Measurements from ENCODE around the gene FAM217B.
"Not testable (repeated sequence)": the region's sequence is repeated elsewhere in the genome, so short reads cannot be mapped to it uniquely, and the experiment has no call there.

Gene FAM217B

DNA sequence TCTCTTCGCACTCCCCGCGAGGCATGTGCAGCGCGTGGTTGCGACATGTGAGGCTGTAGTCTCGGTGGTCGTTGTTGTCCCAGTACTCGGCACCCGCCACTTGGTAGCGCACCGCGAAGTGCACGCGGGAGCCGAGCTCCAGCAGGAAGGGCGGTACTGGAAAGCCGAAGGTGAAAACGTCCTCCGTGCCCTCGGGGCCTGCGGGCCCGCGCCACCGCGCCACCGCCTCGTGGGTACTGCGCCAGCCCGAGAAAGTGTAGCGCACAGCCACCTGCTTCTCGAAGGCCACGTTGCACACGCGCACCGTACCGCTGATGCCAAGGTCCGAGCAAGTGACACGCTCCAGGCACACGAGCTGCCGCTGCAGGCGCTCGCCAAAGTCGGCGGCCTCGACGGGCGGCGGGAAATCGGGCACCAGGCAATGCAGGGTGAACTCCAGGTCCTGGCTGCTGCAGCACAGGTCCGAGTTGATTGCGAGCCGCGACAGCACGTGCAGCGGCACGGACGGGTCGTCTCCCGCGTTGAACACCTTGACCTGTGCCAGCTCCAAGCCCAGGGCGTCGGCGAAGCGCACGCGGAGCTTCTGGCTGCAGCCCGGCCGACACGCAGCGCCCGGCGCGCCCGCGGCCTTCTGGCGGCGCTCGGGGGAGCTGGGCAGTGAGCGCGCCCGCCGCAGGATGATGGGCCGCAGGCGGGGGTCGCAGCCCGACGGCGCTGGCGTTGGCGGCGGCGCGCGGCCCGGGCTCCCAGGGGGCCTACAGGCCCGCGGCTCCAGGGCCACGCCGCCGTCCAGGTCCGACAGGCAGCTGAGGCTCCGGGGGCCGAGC lies 924 bp upstream of the FAM217B start:
- no peak for DNase-seq

DNA sequence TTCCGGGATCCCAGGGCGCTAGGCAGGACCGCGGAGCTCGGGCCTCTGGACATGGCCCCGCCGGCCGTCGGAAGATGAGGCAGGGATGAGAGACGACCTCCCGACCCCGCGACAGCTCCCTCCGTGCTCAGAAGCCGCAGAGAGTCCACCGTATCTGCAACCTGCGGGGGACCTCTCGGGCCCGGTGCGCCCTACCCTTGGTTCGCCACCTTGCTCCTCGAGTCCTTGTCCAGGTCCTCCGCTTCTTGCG lies 385 bp upstream of the FAM217B start:
- no peak for DNase-seq

DNA sequence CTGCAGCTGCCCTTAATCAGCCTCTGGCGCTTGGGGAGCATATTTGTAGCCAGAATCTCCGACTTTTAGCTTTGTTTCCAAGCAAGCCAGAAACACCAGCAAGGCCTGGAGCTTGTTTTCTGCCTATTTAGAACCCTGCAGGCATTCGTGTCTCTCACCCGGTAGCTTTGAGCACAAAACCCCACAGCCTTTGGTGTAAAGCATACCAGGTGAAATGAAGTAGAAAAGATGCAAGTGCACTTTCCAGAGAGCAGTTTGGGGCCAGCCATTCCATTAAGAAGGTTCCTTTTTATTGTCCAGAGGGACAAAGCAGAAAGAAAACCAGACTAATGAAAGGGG lies 736 bp downstream of the FAM217B start:
- DNase-seq = no peak

GRCh38 chr20:59942245-59942644 lies 2.1 kb downstream of the FAM217B start:
- DNase-seq = no peak

DNA sequence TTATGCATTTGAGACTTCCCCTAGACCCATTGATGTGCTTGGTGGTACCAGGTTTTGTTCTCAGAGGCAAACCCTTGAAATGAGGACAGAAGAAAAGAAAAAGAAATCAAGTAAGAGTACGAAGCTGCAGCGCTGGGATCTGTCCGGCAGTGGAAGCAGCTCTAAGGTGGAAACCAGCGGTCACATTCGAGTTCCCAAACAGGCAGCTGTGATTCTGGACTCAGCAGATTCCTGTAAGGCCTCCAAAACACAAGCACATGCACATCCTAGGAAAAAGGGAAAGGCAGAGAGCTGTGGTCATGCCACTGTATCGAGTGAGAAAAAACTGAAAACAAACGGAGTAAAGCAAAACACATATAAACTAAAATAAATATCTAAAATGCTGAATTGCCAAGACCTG lies 4.5 kb downstream of the FAM217B start:
- no peak for DNase-seq

DNA sequence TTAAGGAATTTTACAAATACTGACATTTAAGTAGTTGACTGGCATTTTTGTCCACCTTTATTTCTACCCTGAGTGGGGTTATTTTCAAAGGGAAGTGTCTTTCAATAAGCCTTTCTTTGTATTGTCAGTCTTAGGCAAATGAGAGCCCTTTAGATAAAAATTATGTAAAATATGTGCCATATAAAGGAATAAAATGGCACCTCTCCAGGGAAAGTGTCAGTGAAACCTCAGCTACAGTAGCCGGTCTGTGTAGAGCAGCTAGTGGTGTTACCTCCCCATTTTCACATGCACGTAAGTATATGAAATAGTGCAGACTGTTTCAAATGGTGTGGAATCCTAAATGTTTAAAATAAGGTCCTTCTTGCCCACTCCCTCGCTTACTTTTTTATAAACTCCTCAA lies 5.0 kb downstream of the FAM217B start:
- no peak for DNase-seq

GRCh38 chr20:59945731-59946130 lies 5.5 kb downstream of the FAM217B start:
- DNase-seq = no peak

- no peak for DNase-seq
Observed at GRCh38 chr20:59947376-59947775, 7.2 kb downstream of the FAM217B start.

DNA sequence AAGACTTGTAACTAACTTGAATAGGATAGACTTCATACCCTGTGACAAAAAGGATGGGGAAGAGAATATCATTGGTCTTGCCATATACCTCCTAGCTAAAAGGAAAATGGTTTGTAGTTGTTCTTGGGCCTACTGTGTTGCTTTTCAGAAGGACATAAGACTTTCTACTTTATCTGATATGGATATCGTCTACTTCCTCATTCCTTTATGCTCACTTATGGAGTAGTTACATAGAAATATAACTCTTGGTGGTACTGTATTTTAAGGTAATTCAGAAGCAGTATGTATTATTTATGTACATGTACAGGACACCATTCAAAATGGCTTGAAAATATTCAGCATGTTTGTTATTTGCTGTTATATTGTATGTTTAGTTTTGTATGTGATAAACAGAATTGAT lies 8.0 kb downstream of the FAM217B start:
- DNase-seq = no peak

GRCh38 chr20:59948828-59949720 lies 8.9 kb downstream of the FAM217B start:
- DNase-seq = no peak

GRCh38 chr20:59949911-59950310 lies 9.7 kb downstream of the FAM217B start:
- DNase-seq = no peak

- DNase-seq = no peak
Observed at GRCh38 chr20:59954718-59955117, 14.5 kb downstream of the FAM217B start.

DNA sequence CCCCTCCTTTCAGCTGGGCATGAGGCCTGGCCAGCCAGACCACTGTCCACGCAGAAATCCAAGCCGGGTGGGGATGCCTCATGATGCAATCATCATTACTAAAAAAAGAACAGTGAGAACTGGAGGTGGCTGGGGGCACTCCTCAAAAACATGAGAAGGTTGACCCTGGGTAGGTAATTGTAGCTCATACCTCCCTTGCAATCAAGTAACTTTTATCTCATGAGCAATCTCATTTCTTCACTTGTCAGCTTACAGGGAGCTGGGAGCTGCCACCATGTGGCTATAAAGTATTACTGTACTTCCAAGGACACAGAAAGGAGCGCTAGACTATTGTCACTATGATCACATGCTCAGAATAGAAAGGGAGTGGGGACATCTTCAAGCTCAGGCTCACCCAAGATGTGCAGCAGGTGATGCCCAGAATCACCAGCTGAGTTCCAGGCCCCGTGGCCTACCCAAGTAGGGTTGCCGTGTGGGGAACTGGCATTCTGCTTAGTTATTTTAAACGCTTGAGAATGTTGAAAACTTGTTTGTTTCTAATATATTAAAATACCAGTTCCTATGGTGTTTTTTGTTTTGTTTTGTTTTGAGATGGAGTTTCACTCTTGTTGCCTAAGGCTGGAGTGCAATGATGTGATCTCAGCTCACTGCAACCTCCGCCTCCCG lies 15.1 kb downstream of the FAM217B start:
- no peak for DNase-seq

GRCh38 chr20:59957568-59957967 lies 17.4 kb downstream of the FAM217B start:
- not testable (repeated sequence) for DNase-seq

DNA sequence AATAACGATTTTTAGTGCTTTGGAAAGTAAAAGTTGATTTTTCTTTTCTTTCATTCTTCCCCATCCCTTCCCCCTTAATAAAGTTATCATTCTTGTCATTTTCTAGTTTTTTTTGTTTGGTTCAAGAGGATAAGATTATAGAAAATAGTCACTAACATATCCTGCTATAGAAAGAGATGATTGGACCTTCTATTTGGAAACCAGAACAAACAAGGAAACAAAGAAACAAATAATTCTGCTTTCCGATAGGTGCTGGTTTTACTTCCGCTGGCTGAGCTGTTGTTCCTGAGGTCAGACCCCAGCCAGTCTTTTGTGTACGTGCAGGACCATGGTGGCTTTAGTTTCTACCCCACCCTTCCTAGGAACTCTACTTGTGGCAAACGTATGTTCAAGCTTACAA lies 17.9 kb downstream of the FAM217B start, which contains the start of gene CDH26:
TSS of gene CDH26 (plus strand) at position 301 of the 400 bp plus-strand sequence. CDS start 304 bp downstream, outside the sequence.
- no peak for DNase-seq

DNA sequence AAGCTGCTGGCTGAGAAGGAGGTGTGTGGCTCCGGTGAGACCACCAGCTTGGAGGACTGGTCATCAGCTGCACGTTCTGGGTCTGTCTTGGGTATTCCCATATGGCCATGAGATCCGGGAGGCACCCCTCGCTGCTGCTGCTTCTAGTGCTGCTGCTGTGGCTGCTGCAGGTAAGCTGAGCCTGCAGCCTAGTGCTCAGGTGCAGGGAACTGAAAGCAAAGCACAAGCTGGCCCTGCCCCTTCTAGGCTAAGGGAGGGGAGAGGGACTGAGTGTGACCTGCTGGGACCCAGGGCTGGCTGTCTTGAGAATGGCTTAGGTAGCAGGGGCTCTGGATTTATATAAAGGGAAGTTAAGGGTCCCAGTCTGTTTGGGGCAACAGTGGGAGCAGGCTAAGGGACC lies 18.4 kb downstream of the FAM217B start:
- DNase-seq = no peak

GRCh38 chr20:59961423-59961822 lies 21.2 kb downstream of the FAM217B start:
- DNase-seq = no peak

DNA sequence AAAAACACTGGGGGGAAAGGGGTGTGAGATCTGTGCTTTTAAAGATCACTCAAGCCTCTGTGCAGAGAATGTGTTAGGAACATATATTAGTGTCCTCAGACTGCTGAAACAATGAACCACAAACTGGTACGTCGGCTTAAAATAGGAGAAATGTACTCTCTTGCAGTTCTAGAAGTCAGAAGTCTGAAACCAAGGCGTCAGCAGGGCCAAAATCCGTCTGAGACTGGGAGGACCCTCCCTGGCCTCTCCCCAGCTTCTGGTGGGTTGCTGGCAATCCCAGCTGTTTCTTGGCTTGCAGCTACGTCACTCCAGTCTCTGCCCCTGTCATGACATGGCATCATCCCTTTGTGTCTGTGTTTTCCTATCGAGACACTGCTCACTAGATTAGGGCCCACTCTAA lies 22.0 kb downstream of the FAM217B start:
- DNase-seq = no peak

DNA sequence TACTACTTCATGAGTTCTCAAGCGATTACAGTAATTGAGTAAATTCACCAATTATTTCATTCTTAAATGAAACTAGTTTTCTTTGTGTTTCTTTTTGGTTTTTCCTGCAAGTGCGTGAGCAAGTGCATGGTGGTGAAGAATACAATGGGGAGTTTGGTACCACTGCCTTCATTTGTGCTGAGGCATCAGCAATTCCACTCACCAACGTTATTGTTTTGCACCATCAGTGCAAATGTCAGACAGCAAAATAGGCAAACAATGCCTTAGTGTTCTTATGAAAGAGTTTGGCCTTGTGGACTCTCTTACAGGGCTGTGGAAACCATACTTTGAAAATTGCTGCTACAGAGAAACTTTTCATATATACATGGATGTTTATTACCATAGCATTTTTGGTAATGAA lies 26.2 kb downstream of the FAM217B start:
- DNase-seq = no peak

GRCh38 chr20:59971428-59971827 lies 31.2 kb downstream of the FAM217B start:
- DNase-seq = no peak

GRCh38 chr20:59972037-59972801 lies 32.0 kb downstream of the FAM217B start:
- DNase-seq = no peak

GRCh38 chr20:59976156-59976782 lies 36.1 kb downstream of the FAM217B start:
- DNase-seq = no peak

- DNase-seq = no peak
Observed at GRCh38 chr20:59977086-59977485, 36.9 kb downstream of the FAM217B start.
